ENCODE results near the gene EXPH5.

GRCh38 chr11:108599978-108600377 lies 6.4 kb upstream of the EXPH5 start:
- TF ChIP-seq CTCF (tag by site-specific recombination; IDR thresholded peaks at IDR 0.05) = no peak
- TF ChIP-seq ZNF24 (tag by site-specific recombination; IDR thresholded peaks at IDR 0.05) = no peak
- no peak for TF ChIP-seq ZNF23 (tag by site-specific recombination; IDR thresholded peaks at IDR 0.05; ENCODE audit: borderline replicate concordance)
- no peak for TF ChIP-seq ZNF600 (tag by site-specific recombination; IDR thresholded peaks at IDR 0.05)
- no peak for TF ChIP-seq MYNN (tag by site-specific recombination; IDR thresholded peaks at IDR 0.05; ENCODE audit: borderline replicate concordance)
- TF ChIP-seq ZNF10 (tag by site-specific recombination; IDR thresholded peaks at IDR 0.05) = no peak
- TF ChIP-seq ZSCAN18 (tag by site-specific recombination; IDR thresholded peaks at IDR 0.05) = no peak
- no peak for TF ChIP-seq ZBTB17 (tag by site-specific recombination; IDR thresholded peaks at IDR 0.05)
- no peak for TF ChIP-seq ZNF133 (tag by site-specific recombination; IDR thresholded peaks at IDR 0.05)
- TF ChIP-seq ZSCAN30 (tag by site-specific recombination; IDR thresholded peaks at IDR 0.05) = no peak
